ENCODE measurements around the gene MTREX. TPM values are rescaled to one million over a fixed set of nuclear protein-coding genes. Genes with fewer than 3 reads are reported as not detected.

Gene MTREX
- total RNA-seq, 1 donor from 2014 or later, result 78.7 TPM

GRCh38 chr5:55416306-55416705 lies 108.5 kb downstream of the MTREX start:
- no peak for DNase-seq (ENCODE audit: low spot score in 2 of 2, unreplicated experiment in 2 of 2)
- H3K27ac Mint-ChIP-seq, result peak overlapping the region; percentile 1
- H3K27me3 Mint-ChIP-seq (ENCODE audit: low read depth), result no peaks in the 10 kb centered on the region
- no peak overlapping the region for H3K4me3 Mint-ChIP-seq
- no peak for TF ChIP-seq CTCF (IDR thresholded peaks at IDR 0.05; ENCODE audit: unreplicated experiment)
- H3K4me1 Mint-ChIP-seq, result peaks cover 31% of the 10 kb centered on the region
- peaks cover 17% of the 10 kb centered on the region for H3K36me3 Mint-ChIP-seq
- no peaks in the 10 kb centered on the region for H3K9me3 Mint-ChIP-seq

DNA sequence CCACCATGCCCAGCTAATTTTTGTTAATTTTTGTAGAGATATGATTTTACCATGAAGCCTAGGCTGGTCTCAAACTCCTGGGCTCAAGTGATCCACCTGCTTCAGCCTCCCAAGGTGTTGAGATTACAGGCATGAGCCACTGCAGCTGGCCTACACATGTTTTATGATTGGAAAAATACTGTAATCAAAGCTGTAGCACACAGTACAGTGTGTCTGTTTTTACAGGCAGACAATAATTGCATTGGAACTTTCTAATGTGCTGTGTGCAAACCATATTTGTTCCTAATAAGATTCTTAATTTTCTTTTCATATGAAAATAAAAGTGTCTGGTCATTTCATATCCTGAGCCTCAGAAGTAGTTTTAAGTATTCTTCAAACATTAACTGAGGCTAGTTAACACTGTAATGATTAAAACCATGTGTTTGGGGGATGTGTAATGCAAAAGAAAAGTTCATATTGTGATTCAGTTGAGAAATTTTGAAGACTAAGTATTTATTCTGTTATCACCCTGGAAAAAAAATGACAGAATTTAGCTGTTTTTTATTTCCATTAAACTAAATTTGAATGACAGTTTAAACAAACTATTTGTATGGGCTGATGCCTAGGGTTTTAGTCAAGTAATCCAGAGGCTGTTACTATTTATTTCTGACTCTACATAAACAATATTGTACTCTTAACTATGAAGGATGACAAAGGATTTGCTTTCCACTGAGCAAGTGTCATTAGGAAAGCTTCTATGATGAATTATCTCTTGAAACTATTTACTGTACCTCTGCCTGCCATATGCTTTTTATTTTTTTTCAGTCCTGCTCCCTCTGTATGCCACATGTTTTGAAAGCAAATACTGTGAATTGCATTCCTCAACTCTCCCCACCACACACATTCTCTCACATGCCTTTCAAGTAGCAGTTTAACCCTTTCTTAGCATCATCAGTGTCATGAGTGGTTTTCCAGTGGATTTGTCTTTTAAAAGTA lies 111.5 kb downstream of the MTREX start:
- H3K9me3 Mint-ChIP-seq, result peaks cover 5% of the 10 kb centered on the region
- peaks cover 44% of the 10 kb centered on the region for H3K4me1 Mint-ChIP-seq
- no peaks in the 10 kb centered on the region for H3K27me3 Mint-ChIP-seq (ENCODE audit: low read depth)
- H3K36me3 Mint-ChIP-seq, result peaks cover 28% of the 10 kb centered on the region
- DNase-seq (ENCODE audit: low spot score in 2 of 2, unreplicated experiment in 2 of 2), result no peak
- no peak overlapping the region for H3K4me3 Mint-ChIP-seq
- TF ChIP-seq CTCF (IDR thresholded peaks at IDR 0.05; ENCODE audit: unreplicated experiment), result no peak
- peak overlapping the region; percentile 60 for H3K27ac Mint-ChIP-seq

- H3K27me3 Mint-ChIP-seq (ENCODE audit: low read depth), result no peaks in the 10 kb centered on the region
- peak overlapping the region; percentile 69 for H3K27ac Mint-ChIP-seq
- H3K4me1 Mint-ChIP-seq, result peaks cover 37% of the 10 kb centered on the region
- peaks cover 31% of the 10 kb centered on the region for H3K36me3 Mint-ChIP-seq
- DNase-seq (ENCODE audit: low spot score in 2 of 2, unreplicated experiment in 2 of 2), result no peak
- no peak overlapping the region for H3K4me3 Mint-ChIP-seq
- peaks cover 5% of the 10 kb centered on the region for H3K9me3 Mint-ChIP-seq
- no peak for TF ChIP-seq CTCF (IDR thresholded peaks at IDR 0.05; ENCODE audit: unreplicated experiment)
These were observed 113.3 kb downstream of the MTREX start for GRCh38 chr5:55421074-55421529.

DNA sequence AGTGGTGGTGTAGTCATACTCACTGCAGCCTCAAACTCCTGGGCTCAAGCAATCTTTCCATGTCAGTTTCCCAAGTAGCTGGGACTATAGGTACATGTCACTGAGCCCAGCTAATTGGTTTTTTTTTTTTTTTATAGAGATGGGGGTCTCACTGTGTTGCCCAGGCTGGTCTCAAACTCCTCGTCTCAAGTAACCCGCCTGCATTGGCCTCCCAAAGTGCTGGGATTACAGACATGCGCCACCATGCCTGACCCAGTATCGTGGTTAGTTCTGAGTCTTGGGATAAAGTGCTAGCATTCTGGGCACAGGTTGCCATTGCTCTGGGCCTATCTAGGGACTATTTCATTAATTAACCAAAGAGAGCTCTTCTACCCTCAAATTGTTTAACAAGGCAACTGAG lies 118.7 kb downstream of the MTREX start:
- H3K27me3 Mint-ChIP-seq (ENCODE audit: low read depth), result no peaks in the 10 kb centered on the region
- H3K4me3 Mint-ChIP-seq, result no peak overlapping the region
- no peak for DNase-seq (ENCODE audit: low spot score in 2 of 2, unreplicated experiment in 2 of 2)
- H3K4me1 Mint-ChIP-seq, result peaks cover 11% of the 10 kb centered on the region
- peaks cover 18% of the 10 kb centered on the region for H3K9me3 Mint-ChIP-seq
- H3K36me3 Mint-ChIP-seq, result peaks cover 66% of the 10 kb centered on the region
- no peak for TF ChIP-seq CTCF (IDR thresholded peaks at IDR 0.05; ENCODE audit: unreplicated experiment)
- H3K27ac Mint-ChIP-seq, result no peak overlapping the region

DNA sequence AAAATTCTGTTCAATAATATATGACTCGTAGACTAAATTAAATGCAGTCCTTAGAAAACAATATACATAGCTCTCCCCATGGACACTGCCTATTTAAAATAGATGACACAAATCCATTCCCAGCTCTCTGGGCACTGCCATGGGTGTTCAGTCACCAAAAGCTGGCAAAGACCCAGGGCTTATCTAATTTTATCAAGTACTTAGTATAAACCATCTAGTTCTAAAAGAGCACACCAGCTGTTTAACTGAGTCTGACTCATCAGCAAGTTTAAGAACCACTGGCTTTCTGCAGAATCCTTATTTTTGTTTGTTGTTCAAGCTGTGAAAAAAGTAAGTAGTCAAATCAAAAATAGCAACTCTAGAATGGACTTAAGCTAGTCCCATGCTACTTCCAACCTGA lies 119.4 kb downstream of the MTREX start:
- Mint-ChIP-seq H3K27me3 (ENCODE audit: low read depth) (no peaks in the 10 kb centered on the region), H3K27ac (no peak overlapping the region), H3K4me1 (peaks cover 6% of the 10 kb centered on the region), H3K4me3 (no peak overlapping the region), H3K36me3 (peaks cover 70% of the 10 kb centered on the region), H3K9me3 (peaks cover 23% of the 10 kb centered on the region)
- DNase-seq (ENCODE audit: low spot score in 2 of 2, unreplicated experiment in 2 of 2), result no peak
- TF ChIP-seq CTCF (IDR thresholded peaks at IDR 0.05; ENCODE audit: unreplicated experiment), result no peak
